ENCODE measurements around the gene NTSR1.
A peak's percentile ranks its signal among the peaks of the same experiment; 100 is the strongest.

The NTSR1 gene

DNA sequence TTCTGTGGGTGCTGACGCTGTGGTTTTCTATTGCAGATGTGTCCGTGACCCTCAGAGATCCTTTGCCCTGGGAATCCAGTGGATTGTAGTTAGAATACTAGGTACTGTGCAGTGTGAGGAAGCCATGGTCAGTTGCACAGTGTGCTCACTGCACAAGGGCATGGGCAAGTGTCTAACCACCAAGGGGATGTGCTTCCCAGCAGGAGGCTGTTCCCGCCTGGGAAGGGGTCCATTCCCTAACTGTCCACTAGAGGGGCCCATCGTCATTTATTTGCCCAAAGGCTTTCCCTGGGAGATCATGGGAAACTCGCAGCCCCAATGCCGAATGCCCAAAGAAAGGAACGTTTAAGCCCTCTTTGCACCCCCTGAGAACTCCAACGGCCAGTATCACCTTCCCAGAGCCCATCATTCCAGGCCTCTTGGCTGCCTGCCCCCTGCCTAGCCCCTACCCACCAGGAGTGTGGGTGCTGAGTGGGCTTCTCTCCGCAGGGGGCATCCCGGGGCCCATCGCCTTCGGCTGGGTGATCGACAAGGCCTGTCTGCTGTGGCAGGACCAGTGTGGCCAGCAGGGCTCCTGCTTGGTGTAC lies 40.1 kb upstream of the NTSR1 start:
- no peak overlapping the region for H3K27ac ChIP-seq
- TF ChIP-seq ZFX (IDR thresholded peaks at IDR 0.05) = no peak
- TF ChIP-seq, protein P1, sequence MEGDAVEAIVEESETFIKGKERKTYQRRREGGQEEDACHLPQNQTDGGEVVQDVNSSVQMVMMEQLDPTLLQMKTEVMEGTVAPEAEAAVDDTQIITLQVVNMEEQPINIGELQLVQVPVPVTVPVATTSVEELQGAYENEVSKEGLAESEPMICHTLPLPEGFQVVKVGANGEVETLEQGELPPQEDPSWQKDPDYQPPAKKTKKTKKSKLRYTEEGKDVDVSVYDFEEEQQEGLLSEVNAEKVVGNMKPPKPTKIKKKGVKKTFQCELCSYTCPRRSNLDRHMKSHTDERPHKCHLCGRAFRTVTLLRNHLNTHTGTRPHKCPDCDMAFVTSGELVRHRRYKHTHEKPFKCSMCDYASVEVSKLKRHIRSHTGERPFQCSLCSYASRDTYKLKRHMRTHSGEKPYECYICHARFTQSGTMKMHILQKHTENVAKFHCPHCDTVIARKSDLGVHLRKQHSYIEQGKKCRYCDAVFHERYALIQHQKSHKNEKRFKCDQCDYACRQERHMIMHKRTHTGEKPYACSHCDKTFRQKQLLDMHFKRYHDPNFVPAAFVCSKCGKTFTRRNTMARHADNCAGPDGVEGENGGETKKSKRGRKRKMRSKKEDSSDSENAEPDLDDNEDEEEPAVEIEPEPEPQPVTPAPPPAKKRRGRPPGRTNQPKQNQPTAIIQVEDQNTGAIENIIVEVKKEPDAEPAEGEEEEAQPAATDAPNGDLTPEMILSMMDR (conservative IDR thresholded peaks at IDR 0.05) = peak; percentile 84

DNA sequence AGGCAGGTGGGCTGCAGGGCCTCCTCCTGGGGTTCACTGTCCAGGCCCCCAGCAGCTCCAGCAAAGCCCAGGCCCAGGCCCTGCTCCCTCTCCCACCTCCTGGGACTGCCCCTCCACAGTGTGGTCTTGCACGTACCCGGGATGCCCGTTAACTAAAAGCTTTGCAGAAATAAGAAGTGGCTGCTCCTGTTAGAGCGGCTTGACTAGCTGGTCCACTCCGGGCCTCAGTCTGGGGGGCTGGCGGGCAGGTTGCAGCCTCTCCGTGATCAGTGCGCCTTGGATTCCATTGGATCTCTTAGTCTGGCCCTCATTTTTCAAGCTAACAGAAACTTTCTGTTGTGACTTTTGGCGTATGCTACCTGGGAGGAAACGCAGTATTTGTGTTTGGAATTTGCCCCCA lies 39.4 kb upstream of the NTSR1 start:
- no peak overlapping the region for H3K27ac ChIP-seq
- TF ChIP-seq, protein P1 (conservative IDR thresholded peaks at IDR 0.05) = no peak
- no peak for TF ChIP-seq ZFX (IDR thresholded peaks at IDR 0.05)

DNA sequence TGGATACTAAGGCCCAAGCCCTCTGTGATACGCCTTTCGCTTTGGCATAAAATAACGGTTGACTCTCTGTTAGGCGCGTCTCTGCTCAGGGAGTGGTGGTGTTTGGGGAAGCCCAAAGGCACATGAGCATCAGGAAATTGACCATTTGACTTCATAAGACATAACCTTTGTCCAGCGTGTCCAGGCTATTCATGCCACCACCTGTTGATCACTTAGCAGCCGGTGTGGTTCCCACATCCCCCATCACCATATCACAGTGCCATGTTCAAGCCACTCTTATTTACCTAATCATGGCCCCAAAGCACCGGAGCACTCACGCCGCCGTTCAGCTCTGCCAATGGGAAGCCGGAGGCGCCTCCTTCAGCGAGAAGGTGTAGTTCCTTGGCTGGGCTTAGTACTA lies 38.5 kb upstream of the NTSR1 start:
- TF ChIP-seq, protein P1 (conservative IDR thresholded peaks at IDR 0.05) = no peak
- TF ChIP-seq ZFX (IDR thresholded peaks at IDR 0.05) = no peak
- H3K27ac ChIP-seq = no peak overlapping the region

DNA sequence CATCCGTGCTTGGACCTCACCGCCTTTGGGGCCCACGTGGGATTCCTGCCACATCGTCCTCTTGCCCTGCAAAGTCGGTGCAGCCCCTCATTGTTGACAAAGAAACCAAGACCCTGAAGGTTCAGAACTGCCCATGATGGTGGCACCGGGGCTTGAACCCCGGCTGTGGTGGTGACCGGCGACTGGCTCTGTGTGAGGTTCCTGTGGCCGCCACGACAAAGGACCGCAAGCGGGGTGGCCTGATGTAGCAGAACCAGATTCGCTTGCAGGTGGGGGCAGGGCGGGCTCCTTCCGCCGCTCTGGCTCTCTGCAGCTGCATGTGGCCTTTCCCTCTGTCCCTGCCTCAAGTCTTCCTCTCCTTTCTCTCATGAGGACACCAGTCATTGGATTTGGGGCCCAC lies 37.6 kb upstream of the NTSR1 start:
- no peak for TF ChIP-seq ZFX (IDR thresholded peaks at IDR 0.05)
- TF ChIP-seq, protein P1 (conservative IDR thresholded peaks at IDR 0.05) = no peak
- no peak overlapping the region for H3K27ac ChIP-seq

DNA sequence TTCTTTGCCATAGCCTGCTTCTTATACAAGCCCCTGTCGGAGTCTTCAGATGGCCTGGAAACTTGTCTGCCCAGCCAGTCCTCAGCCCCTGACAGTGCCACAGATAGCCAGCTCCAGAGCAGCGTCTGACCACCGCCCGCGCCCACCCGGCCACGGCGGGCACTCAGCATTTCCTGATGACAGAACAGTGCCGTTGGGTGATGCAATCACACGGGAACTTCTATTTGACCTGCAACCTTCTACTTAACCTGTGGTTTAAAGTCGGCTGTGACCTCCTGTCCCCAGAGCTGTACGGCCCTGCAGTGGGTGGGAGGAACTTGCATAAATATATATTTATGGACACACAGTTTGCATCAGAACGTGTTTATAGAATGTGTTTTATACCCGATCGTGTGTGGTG lies 36.9 kb upstream of the NTSR1 start:
- H3K27ac ChIP-seq = no peak overlapping the region

DNA sequence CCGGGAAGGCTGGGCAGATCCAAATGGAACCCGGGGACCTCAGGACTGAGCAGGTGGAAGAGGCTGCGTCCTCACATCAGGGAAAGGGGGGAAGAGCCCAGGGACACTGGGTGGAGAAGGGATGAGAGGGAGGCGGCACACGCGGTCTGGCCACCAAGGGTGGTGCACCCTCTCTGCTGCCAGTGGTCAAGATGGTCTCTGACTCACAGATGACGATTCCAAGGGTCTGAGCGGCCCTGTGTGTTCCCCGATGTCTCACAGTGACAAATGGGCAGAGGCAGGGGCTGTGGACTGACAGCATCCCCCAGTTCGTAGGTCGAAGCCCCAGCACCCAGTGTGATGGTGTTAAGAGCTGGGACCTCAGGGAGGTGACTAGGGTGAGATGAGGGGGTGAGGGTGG lies 34.3 kb upstream of the NTSR1 start:
- TF ChIP-seq ZFX (IDR thresholded peaks at IDR 0.05) = no peak
- TF ChIP-seq, protein P1 (conservative IDR thresholded peaks at IDR 0.05) = no peak
- no peak overlapping the region for H3K27ac ChIP-seq

More for the DNA sequence above, 36.9 kb upstream of the NTSR1 start:
- TF ChIP-seq, protein P1 (conservative IDR thresholded peaks at IDR 0.05) = no peak
- no peak for TF ChIP-seq ZFX (IDR thresholded peaks at IDR 0.05)

DNA sequence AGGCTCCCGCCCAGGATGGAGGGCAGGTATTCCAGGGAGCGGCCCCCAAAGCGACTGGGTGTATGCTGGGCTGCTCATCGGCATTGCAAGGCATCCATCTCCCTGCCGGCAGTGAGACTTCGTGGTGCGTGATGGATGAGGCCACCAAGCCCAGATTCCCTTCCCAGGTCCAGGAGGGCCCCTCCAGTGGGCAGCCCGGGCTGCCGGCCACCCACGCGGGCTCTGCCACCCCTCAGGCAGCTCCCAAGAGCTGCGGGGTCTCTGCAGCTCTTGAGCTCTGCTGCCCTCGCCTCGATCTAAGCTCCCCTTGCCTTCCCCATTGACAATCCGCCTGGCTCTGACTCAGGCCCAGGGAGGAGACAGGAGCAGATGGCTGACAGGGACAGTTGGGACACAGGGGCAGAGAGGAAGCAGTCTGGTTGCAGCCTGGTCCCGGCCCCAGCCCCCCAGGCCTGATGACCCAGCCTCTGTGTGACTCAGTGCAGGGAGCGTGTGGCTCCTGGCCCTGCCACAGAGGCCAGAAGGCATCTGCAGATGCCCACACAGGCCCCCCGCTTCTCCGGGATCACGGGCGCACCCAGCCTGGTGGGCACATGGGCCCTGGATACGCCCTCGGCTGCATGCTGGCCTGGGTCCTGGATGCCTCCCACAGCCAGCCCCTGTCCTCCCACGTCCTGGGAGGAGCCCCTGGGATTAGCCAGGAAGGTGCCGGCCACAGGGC lies 33.3 kb upstream of the NTSR1 start:
- no peak overlapping the region for H3K27ac ChIP-seq
- TF ChIP-seq, protein P1 (conservative IDR thresholded peaks at IDR 0.05) = no peak
- no peak for TF ChIP-seq ZFX (IDR thresholded peaks at IDR 0.05)

All from C4-2B (cell line).